ENCODE measurements around the gene MGAT5. TPM values are rescaled to one million over a fixed set of nuclear protein-coding genes. Genes with fewer than 3 reads are reported as not detected.
A peak's percentile ranks its signal among the peaks of the same experiment; 100 is the strongest.

MGAT5 gene
- total RNA-seq, 2 experiments from 2014 or later, result 36.9 to 42.2 TPM

DNA sequence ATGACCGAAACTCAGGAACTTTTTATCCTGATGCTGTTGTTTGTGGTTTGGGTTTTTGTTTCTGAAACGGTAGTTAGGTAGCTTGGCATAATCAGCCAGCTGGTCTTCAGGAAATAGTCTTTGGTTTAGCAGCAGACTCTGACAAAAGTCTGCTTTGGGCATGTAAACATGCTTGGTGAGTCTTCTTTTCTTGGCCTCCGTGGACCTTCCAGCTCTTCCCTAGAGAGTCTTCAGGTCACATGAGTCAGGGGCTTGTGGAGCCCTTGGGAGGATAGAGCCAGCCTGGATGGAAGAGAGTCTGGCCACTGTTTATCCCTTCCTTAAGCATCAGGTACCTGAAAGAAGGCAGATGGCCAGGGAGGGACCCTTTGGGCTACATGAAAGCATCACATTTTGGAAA lies 154.5 kb downstream of the MGAT5 start:
- Mint-ChIP-seq H3K36me3 (ENCODE audit: low read depth) (peaks cover 4% of the 10 kb centered on the region), H3K4me3 (no peak overlapping the region), H3K27ac (no peak overlapping the region), H3K27me3 (no peaks in the 10 kb centered on the region), H3K9me3 (no peaks in the 10 kb centered on the region), H3K4me1 (ENCODE audit: low read depth) (peaks cover 53% of the 10 kb centered on the region)
- TF ChIP-seq, protein P1, sequence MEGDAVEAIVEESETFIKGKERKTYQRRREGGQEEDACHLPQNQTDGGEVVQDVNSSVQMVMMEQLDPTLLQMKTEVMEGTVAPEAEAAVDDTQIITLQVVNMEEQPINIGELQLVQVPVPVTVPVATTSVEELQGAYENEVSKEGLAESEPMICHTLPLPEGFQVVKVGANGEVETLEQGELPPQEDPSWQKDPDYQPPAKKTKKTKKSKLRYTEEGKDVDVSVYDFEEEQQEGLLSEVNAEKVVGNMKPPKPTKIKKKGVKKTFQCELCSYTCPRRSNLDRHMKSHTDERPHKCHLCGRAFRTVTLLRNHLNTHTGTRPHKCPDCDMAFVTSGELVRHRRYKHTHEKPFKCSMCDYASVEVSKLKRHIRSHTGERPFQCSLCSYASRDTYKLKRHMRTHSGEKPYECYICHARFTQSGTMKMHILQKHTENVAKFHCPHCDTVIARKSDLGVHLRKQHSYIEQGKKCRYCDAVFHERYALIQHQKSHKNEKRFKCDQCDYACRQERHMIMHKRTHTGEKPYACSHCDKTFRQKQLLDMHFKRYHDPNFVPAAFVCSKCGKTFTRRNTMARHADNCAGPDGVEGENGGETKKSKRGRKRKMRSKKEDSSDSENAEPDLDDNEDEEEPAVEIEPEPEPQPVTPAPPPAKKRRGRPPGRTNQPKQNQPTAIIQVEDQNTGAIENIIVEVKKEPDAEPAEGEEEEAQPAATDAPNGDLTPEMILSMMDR (IDR thresholded peaks at IDR 0.05), result no peak
- CTCF ChIA-PET, result interaction anchor here (1.1 to 1.2 kb wide), 2 partner anchors 11 to 180 kb away, joined by 3 to 5 read pairs; no protein-coding TSS in a partner anchor
- POLR2A ChIA-PET, result no interaction called here
- intact Hi-C loops (cut with micrococcal nuclease), result no loop called here
- ATAC-seq (no peak), DNase-seq (no peak)

DNA sequence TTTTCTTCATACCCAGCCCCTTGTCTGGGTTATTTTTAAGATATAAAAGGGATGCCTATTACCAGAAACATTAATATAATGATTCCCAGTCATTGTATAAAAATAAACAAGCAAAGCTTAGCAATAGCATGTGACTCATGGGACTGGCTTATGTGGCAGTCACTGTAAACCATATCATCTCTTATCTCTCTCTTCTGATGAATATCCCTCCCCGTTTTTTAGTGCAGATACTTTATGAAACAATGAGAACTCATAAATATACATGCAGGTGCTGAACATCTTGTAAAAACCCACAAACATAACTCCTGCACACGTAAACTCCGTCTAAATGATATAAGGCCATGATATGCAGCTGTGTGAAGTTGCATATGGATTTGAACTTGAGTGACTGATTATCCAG lies 154.9 kb downstream of the MGAT5 start:
- no peaks in the 10 kb centered on the region for H3K9me3 Mint-ChIP-seq
- H3K4me3 Mint-ChIP-seq, result no peak overlapping the region
- no peak overlapping the region for H3K27ac Mint-ChIP-seq
- peaks cover 53% of the 10 kb centered on the region for H3K4me1 Mint-ChIP-seq (ENCODE audit: low read depth)
- ChIA-PET CTCF (interaction anchor here (1.0 to 1.2 kb wide), 3 partner anchors 10 to 290 kb away, joined by 3 to 5 read pairs (median 5); no protein-coding TSS in a partner anchor), POLR2A (interaction anchor here (1.2 kb wide), 1 partner anchor 80 kb away, joined by 3 read pairs; no protein-coding TSS in a partner anchor)
- TF ChIP-seq, protein P1 (IDR thresholded peaks at IDR 0.05), result no peak
- ATAC-seq, result no peak
- H3K27me3 Mint-ChIP-seq, result no peaks in the 10 kb centered on the region
- H3K36me3 Mint-ChIP-seq (ENCODE audit: low read depth), result peaks cover 7% of the 10 kb centered on the region
- intact Hi-C loops (cut with micrococcal nuclease), result no loop called here
- DNase-seq, result no peak

DNA sequence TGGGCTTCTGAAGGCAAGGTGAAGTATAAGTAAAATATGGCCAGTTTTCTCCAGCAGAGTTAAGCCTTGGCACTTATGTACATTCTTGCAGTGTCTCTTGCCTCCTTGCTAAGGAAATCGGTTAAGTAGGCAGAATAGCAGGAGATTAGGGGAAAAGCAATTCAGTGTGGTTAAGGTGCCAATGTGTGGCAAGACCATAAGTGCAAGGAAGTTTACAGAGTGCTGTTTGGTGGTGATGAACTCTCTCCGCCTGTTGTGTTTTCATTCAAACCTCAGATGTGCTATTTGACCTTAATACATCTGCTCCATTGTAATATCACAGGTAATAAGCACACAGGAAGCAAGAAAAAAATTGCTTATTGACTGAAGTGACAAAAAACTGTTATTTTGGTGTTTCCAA lies 156.1 kb downstream of the MGAT5 start:
- intact Hi-C loops (cut with micrococcal nuclease), result loop anchor here (10.0 kb wide), 1 partner anchor 155 kb away; the partner anchor contains the start of gene MGAT5
- TF ChIP-seq, protein P1 (IDR thresholded peaks at IDR 0.05), result no peak
- Mint-ChIP-seq H3K4me3 (no peak overlapping the region), H3K27me3 (no peaks in the 10 kb centered on the region), H3K4me1 (ENCODE audit: low read depth) (peaks cover 53% of the 10 kb centered on the region), H3K36me3 (ENCODE audit: low read depth) (peaks cover 7% of the 10 kb centered on the region), H3K9me3 (no peaks in the 10 kb centered on the region), H3K27ac (peak overlapping the region; percentile 20)
- ChIA-PET POLR2A (interaction anchor here (1.0 to 1.3 kb wide), 3 partner anchors 10 to 81 kb away, joined by 3 read pairs; no protein-coding TSS in a partner anchor), CTCF (interaction anchor here (1.0 to 5.1 kb wide), 5 partner anchors 9 to 291 kb away, joined by 3 to 26 read pairs (median 9); no protein-coding TSS in a partner anchor)
- ATAC-seq (no peak), DNase-seq (no peak)

DNA sequence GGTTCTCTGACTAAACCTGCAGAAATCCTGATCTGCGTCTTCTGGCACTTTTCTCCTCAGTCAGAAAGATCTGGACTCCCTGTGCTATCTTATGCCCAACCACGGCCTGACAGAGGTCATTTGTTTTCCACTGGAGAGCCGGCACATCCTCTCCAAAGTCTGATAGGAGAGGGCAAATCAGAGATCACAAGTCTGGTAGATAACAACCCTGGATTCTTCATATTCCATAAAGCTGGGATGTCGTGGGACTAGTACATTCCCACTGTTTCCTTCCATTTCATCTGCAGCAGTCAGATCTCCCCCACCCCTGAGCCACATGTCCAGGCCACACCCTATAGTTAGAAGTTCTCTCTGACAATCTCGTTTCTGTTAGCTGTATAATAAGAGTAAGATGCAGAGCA lies 157.0 kb downstream of the MGAT5 start:
- CTCF ChIA-PET, result interaction anchor here (0.9 to 5.1 kb wide), 29 partner anchors 9 to 524 kb away, joined by 3 to 114 read pairs (median 6); no protein-coding TSS in a partner anchor
- ATAC-seq, result no peak
- H3K4me3 Mint-ChIP-seq, result no peak overlapping the region
- no peaks in the 10 kb centered on the region for H3K9me3 Mint-ChIP-seq
- peaks cover 7% of the 10 kb centered on the region for H3K36me3 Mint-ChIP-seq (ENCODE audit: low read depth)
- DNase-seq, result no peak
- peaks cover 49% of the 10 kb centered on the region for H3K4me1 Mint-ChIP-seq (ENCODE audit: low read depth)
- intact Hi-C loops (cut with micrococcal nuclease), result loop anchor here (10.0 kb wide), 1 partner anchor 156 kb away; the partner anchor contains the start of gene MGAT5
- POLR2A ChIA-PET, result interaction anchor here (1.3 to 2.6 kb wide), 2 partner anchors 11 to 293 kb away, joined by 3 to 15 read pairs; no protein-coding TSS in a partner anchor
- no peak overlapping the region for H3K27ac Mint-ChIP-seq
- TF ChIP-seq, protein P1 (IDR thresholded peaks at IDR 0.05), result no peak
- H3K27me3 Mint-ChIP-seq, result no peaks in the 10 kb centered on the region

DNA sequence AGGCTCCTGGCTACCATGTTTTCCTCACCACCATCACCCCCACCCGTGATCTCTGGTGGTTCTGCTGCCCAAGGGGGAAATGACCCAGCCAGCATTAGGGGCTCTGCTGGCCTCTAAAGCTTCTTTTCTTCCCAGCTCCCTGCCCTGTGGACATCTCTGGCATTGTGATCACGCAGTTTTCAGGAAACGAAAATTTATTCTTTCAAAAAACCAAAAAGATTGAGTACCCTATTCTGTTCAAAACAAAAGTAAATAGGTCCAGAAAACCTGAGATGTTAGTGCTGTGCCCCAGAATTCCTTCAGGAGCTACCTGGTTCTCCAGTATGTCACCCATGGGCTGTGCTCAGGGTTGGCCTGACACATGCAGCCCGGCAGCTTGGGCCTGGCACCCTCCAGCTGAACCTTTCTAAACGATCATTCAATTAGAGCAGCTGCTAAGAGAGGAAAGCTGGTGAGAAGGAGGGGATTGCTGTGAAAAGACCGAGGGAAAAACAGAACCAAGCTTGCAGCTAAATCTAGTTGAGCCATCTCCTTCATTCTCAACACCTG lies 157.5 kb downstream of the MGAT5 start:
- TF ChIP-seq, protein P1 (IDR thresholded peaks at IDR 0.05), result no peak
- peak overlapping the region; percentile 38 for H3K27ac Mint-ChIP-seq
- no peak overlapping the region for H3K4me3 Mint-ChIP-seq
- no peak for DNase-seq
- H3K36me3 Mint-ChIP-seq (ENCODE audit: low read depth), result peaks cover 7% of the 10 kb centered on the region
- ChIA-PET POLR2A (interaction anchor here (1.0 to 2.6 kb wide), 4 partner anchors 9 to 293 kb away, joined by 3 to 15 read pairs (median 3); partner anchors contain the start of gene MGAT5), CTCF (interaction anchor here (0.6 to 5.1 kb wide), 58 partner anchors 12 to 567 kb away, joined by 3 to 114 read pairs (median 5); no protein-coding TSS in a partner anchor)
- intact Hi-C loops (cut with micrococcal nuclease), result loop anchor here (10.0 kb wide), 1 partner anchor 157 kb away; the partner anchor contains the start of gene MGAT5
- H3K27me3 Mint-ChIP-seq, result no peaks in the 10 kb centered on the region
- H3K4me1 Mint-ChIP-seq (ENCODE audit: low read depth), result peaks cover 48% of the 10 kb centered on the region
- ATAC-seq, result no peak
- no peaks in the 10 kb centered on the region for H3K9me3 Mint-ChIP-seq
